Cardiac fibroblast (primary cell): Measurements from ENCODE around the gene PLEKHN1.
A peak's percentile ranks its signal among the peaks of the same experiment; 100 is the strongest.

Experiments
- DNase-seq, 2 donors: peaks; one replicate each; pipeline versions ENCODE4 v3.0.0 to v3.0.0-alpha.2; 2010; ENCODE audit warnings: low read depth in 2 of 2
- H3K4me3 ChIP-seq, 2 donors: replicated peaks in 1 of 2; 1 replicate in 1 of 2; 2 replicates in 1 of 2; pipeline ENCODE4 v1.5.1; 2011; ENCODE audit warnings: low read depth in 2 of 2, low read length in 2 of 2, mild to moderate bottlenecking in 2 of 2, moderate library complexity in 1 of 2
- CTCF ChIP-seq: IDR thresholded peaks from one replicate; pipeline ENCODE4 v1.5.1; 2011; ENCODE audit warnings: low read depth, mild to moderate bottlenecking, low read length, inconsistent platforms

Gene PLEKHN1

GRCh38 chr1:924656-925560 is 41.4 kb upstream of the PLEKHN1 start:
- H3K4me3 ChIP-seq, result peak overlapping the region; percentile 18 to 43
- DNase-seq, result peak in 1 of 2 donors; percentile 35

GRCh38 chr1:925561-926421 is 40.5 kb upstream of the PLEKHN1 start:
- no peak for DNase-seq
- peak overlapping the region in 1 of 2 donors; percentile 13 for H3K4me3 ChIP-seq
- TF ChIP-seq CTCF, result no peak

More at GRCh38 chr1:924656-925560, 41.4 kb upstream of the PLEKHN1 start:
- no peak for TF ChIP-seq CTCF

GRCh38 chr1:927234-927633 is 39.0 kb upstream of the PLEKHN1 start:
- no peak for DNase-seq
- H3K4me3 ChIP-seq, result no peak overlapping the region
- TF ChIP-seq CTCF, result no peak

GRCh38 chr1:927748-928147 is 38.5 kb upstream of the PLEKHN1 start:
- no peak overlapping the region for H3K4me3 ChIP-seq
- no peak for TF ChIP-seq CTCF

GRCh38 chr1:928825-929661 is 37.2 kb upstream of the PLEKHN1 start:
- no peak overlapping the region for H3K4me3 ChIP-seq
- no peak for TF ChIP-seq CTCF
- no peak for DNase-seq

More at GRCh38 chr1:927748-928147, 38.5 kb upstream of the PLEKHN1 start:
- no peak for DNase-seq
